Liver (tissue), 9 donors: ENCODE results near the gene SPRR2G. TPM values are rescaled to one million over a fixed set of nuclear protein-coding genes. Genes with fewer than 3 reads are reported as not detected.
"Not testable (repeated sequence)": the region's sequence is repeated elsewhere in the genome, so short reads cannot be mapped to it uniquely, and the experiment has no call there.

Source experiments
- DNase-seq: peaks from one replicate; pipeline ENCODE4 v3.0.0-alpha.2; 2017; ENCODE audit warnings: low spot score
- H3K27ac ChIP-seq, 2 donors: one replicate each; pipeline ENCODE4 v1.7.0; 2013; ENCODE audit warnings: inconsistent platforms in 2 of 2, low read length in 2 of 2, control low read depth in 1 of 2, low read depth in 1 of 2, mild to moderate bottlenecking in 1 of 2
- H3K27me3 ChIP-seq, 4 donors: one replicate each; pipeline versions ENCODE4 v1.6.1 to v1.7.0; 2013; ENCODE audit warnings: low read length in 3 of 4, inconsistent platforms in 1 of 4, mild to moderate bottlenecking in 1 of 4, moderate library complexity in 1 of 4; ENCODE audit not compliant: control insufficient read depth in 4 of 4, insufficient read depth in 4 of 4
- H3K36me3 ChIP-seq, 4 donors: one replicate each; pipeline versions ENCODE4 v1.6.1 to v1.7.0; 2013; ENCODE audit warnings: low read length in 3 of 4, mild to moderate bottlenecking in 3 of 4, low read depth in 1 of 4, moderate library complexity in 1 of 4; ENCODE audit not compliant: control insufficient read depth in 4 of 4, insufficient read depth in 3 of 4
- H3K4me1 ChIP-seq, 4 donors: one replicate each; pipeline versions ENCODE4 v1.6.1 to v1.7.0; 2013; ENCODE audit warnings: low read length in 3 of 4, mild to moderate bottlenecking in 3 of 4, moderate library complexity in 1 of 4; ENCODE audit not compliant: control insufficient read depth in 4 of 4, insufficient read depth in 4 of 4
- H3K4me3 ChIP-seq, 3 donors: one replicate each; pipeline versions ENCODE4 v1.6.1 to v1.7.0; 2013; ENCODE audit warnings: low read length in 3 of 3, control low read depth in 1 of 3, low read depth in 1 of 3, mild to moderate bottlenecking in 1 of 3
- H3K9ac ChIP-seq, 2 donors: one replicate each; pipeline ENCODE4 v1.7.0; 2013; ENCODE audit warnings: low read length in 2 of 2, mild to moderate bottlenecking in 2 of 2, moderate library complexity in 2 of 2, control low read depth in 1 of 2, low read depth in 1 of 2
- H3K9me3 ChIP-seq, 4 donors: one replicate each; pipeline versions ENCODE4 v1.6.1 to v1.7.0; 2013; ENCODE audit warnings: low read length in 3 of 4; ENCODE audit not compliant: control insufficient read depth in 4 of 4
- CTCF ChIP-seq: fragments of 150-350 bp; IDR thresholded peaks from 2 replicates; pipeline ENCODE4 v1.5.1; 2017; ENCODE audit warnings: improper control_type of control experiment, low read depth, low read length; ENCODE audit not compliant: missing input control
- EGR1 ChIP-seq, 2 donors: IDR thresholded peaks; 2 replicates each; pipeline ENCODE4 v1.6.1; 2016 to 2018; ENCODE audit warnings: antibody characterized with exemption in 2 of 2, low read depth in 2 of 2
- HNF4A ChIP-seq, 2 donors: conservative IDR thresholded peaks; 2 replicates each; pipeline ENCODE4 v1.6.1; 2016; ENCODE audit warnings: antibody characterized with exemption in 2 of 2, mild to moderate bottlenecking in 2 of 2
- HNF4G ChIP-seq: IDR thresholded peaks from 2 replicates; pipeline ENCODE4 v1.6.1; 2016; ENCODE audit warnings: antibody characterized with exemption
- MAX ChIP-seq: IDR thresholded peaks from 2 replicates; pipeline ENCODE4 v1.6.1; 2016; ENCODE audit warnings: antibody characterized with exemption
- NR2F2 ChIP-seq: IDR thresholded peaks from 2 replicates; pipeline ENCODE4 v1.6.1; 2016; ENCODE audit warnings: antibody characterized with exemption
- RAD21 ChIP-seq, 2 donors: IDR thresholded peaks; 2 replicates each; pipeline ENCODE4 v1.6.1; 2016; ENCODE audit warnings: antibody characterized with exemption in 2 of 2, mild to moderate bottlenecking in 2 of 2
- REST ChIP-seq: IDR thresholded peaks from 2 replicates; pipeline ENCODE4 v1.6.1; 2016; ENCODE audit warnings: antibody characterized with exemption, mild to moderate bottlenecking
- RXRA ChIP-seq, 2 donors: IDR thresholded peaks; 2 replicates each; pipeline ENCODE4 v1.6.1; 2017 to 2018; ENCODE audit warnings: antibody characterized with exemption in 2 of 2, mild to moderate bottlenecking in 1 of 2
- TAF1 ChIP-seq: conservative IDR thresholded peaks from 2 replicates; pipeline ENCODE4 v1.6.1; 2016; ENCODE audit warnings: antibody characterized with exemption, mild to moderate bottlenecking
- YY1 ChIP-seq: IDR thresholded peaks from 2 replicates; pipeline ENCODE4 v1.6.1; 2016; ENCODE audit warnings: antibody characterized with exemption, mild to moderate bottlenecking
- WGBS: extraction: QIAGEN DNeasy Blood & Tissue Kit; methylation state at CpG from one replicate; pipeline ENCODE4 v1.1.7; 2013; 5-methylcytosine and 5-hydroxymethylcytosine counted together
- polyA plus RNA-seq, 2 donors: library from polyadenylated mRNA; stranded (reverse) in 1 of 2; unstranded in 1 of 2; fragments of 200-250 nt in 1 of 2; fragments of >200 nt in 1 of 2; fragmentation: Nextera tagmentation in 1 of 2; extraction: Ambion mirVana in 1 of 2; gene quantifications; one replicate each; pipeline versions ENCODE4 v1.2.1 to v1.2.3, GENCODE V29; 2013 to 2015
- total RNA-seq, 2 donors: library from RNA; depleted of rRNA; stranded (reverse); fragments of >200 nt; gene quantifications; one replicate each; pipeline ENCODE4 v1.2.3, GENCODE V29; 2014
- donor health status: healthy.
- donor health status: healthy.
- donor health status: healthy.
- donor health status: healthy.
- donor health status: healthy.

SPRR2G gene
- total and polyA plus RNA-seq, 4 donors, result not detected

- Histone ChIP-seq H3K36me3 (no peaks in the 10 kb centered on the region), H3K4me3 (no peak overlapping the region), H3K27me3 (no peaks in the 10 kb centered on the region), H3K9ac (no peak overlapping the region), H3K27ac (no peak overlapping the region), H3K9me3 (peaks cover 0 to 2% (median under 1%) of the 10 kb centered on the region in 4 donors), H3K4me1 (no peaks in the 10 kb centered on the region)
- TF ChIP-seq HNF4G (no peak), HNF4A (conservative IDR thresholded peaks at IDR 0.05) (no peak), YY1 (no peak), RAD21 (IDR thresholded peaks at IDR 0.05) (no peak), MAX (no peak), EGR1 (IDR thresholded peaks at IDR 0.05; ENCODE audit: low read depth in 2 of 2) (no peak), NR2F2 (no peak), CTCF (no peak), REST (no peak), RXRA (IDR thresholded peaks at IDR 0.05) (no peak)
- DNase-seq, result no peak
These were observed 29.7 kb downstream of the SPRR2G start for GRCh38 chr1:153120945-153121344.

- WGBS, result 47% methylated on average over 3 of the region's 3 CpGs
- H3K4me3 ChIP-seq, result no peak overlapping the region
- no peak for DNase-seq
These were observed 31.2 kb downstream of the SPRR2G start for GRCh38 chr1:153119491-153119971.

GRCh38 chr1:153115264-153115663, 35.4 kb downstream of the SPRR2G start:
- H3K4me3 ChIP-seq, H3K9me3 ChIP-seq, H3K9ac ChIP-seq, H3K4me1 ChIP-seq, DNase-seq, H3K27me3 ChIP-seq, H3K36me3 ChIP-seq, H3K27ac ChIP-seq: not testable (repeated sequence)

More at GRCh38 chr1:153119491-153119971, 31.2 kb downstream of the SPRR2G start:
- peaks cover 0 to 3% (median 0%) of the 10 kb centered on the region in 4 donors for H3K27me3 ChIP-seq
- H3K27ac ChIP-seq, result no peak overlapping the region
- H3K4me1 ChIP-seq, result no peaks in the 10 kb centered on the region
- H3K9ac ChIP-seq, result no peak overlapping the region
- H3K36me3 ChIP-seq, result no peaks in the 10 kb centered on the region
- peaks cover 0 to 2% (median 0%) of the 10 kb centered on the region in 4 donors for H3K9me3 ChIP-seq
- TF ChIP-seq YY1 (no peak), NR2F2 (no peak), REST (no peak), TAF1 (no peak)
